ENCODE results near the gene TRIO. TPM values are rescaled to one million over a fixed set of nuclear protein-coding genes. Genes with fewer than 3 reads are reported as not detected.

The TRIO gene
- total RNA-seq, 3 donors from 2014 or later, result 4.6 to 6.6 (median 5.7) TPM

- no peak for ATAC-seq
- DNase-seq, result no peak
- peaks cover 2% of the 10 kb centered on the region for H3K36me3 Mint-ChIP-seq (ENCODE audit: insufficient read depth)
- peaks cover 5% of the 10 kb centered on the region for H3K4me1 Mint-ChIP-seq (ENCODE audit: low read depth)
- no peaks in the 10 kb centered on the region for H3K9me3 Mint-ChIP-seq
- no peak overlapping the region for H3K4me3 Mint-ChIP-seq
- no peaks in the 10 kb centered on the region for H3K27me3 Mint-ChIP-seq (ENCODE audit: low read depth)
Observed at GRCh38 chr5:14476786-14477435, 333.8 kb downstream of the TRIO start.

GRCh38 chr5:14479143-14479696 lies 336.1 kb downstream of the TRIO start:
- peaks cover 2% of the 10 kb centered on the region for H3K36me3 Mint-ChIP-seq (ENCODE audit: insufficient read depth)
- DNase-seq (no peak), ATAC-seq (peak in 1 of 2 donors; percentile 27)
- H3K4me1 Mint-ChIP-seq (ENCODE audit: low read depth), result peaks cover 5% of the 10 kb centered on the region
- H3K9me3 Mint-ChIP-seq, result no peaks in the 10 kb centered on the region
- H3K27me3 Mint-ChIP-seq (ENCODE audit: low read depth), result no peaks in the 10 kb centered on the region
- no peak overlapping the region for H3K4me3 Mint-ChIP-seq

GRCh38 chr5:14481349-14481748 lies 338.2 kb downstream of the TRIO start:
- DNase-seq, result no peak
- no peak for ATAC-seq
- Mint-ChIP-seq H3K4me3 (no peak overlapping the region), H3K9me3 (no peaks in the 10 kb centered on the region), H3K4me1 (ENCODE audit: low read depth) (peaks cover 7% of the 10 kb centered on the region), H3K36me3 (ENCODE audit: insufficient read depth) (peaks cover 2% of the 10 kb centered on the region), H3K27me3 (ENCODE audit: low read depth) (no peaks in the 10 kb centered on the region)

GRCh38 chr5:14482085-14482484 lies 338.9 kb downstream of the TRIO start:
- H3K9me3 Mint-ChIP-seq, result no peaks in the 10 kb centered on the region
- peaks cover 7% of the 10 kb centered on the region for H3K4me1 Mint-ChIP-seq (ENCODE audit: low read depth)

GRCh38 chr5:14483504-14484157 lies 340.5 kb downstream of the TRIO start:
- peaks cover 4% of the 10 kb centered on the region for H3K9me3 Mint-ChIP-seq
- H3K4me1 Mint-ChIP-seq (ENCODE audit: low read depth), result peaks cover 7% of the 10 kb centered on the region
- H3K27me3 Mint-ChIP-seq (ENCODE audit: low read depth), result no peaks in the 10 kb centered on the region
- ATAC-seq (no peak), DNase-seq (no peak)
- no peak overlapping the region for H3K4me3 Mint-ChIP-seq
- peaks cover 2% of the 10 kb centered on the region for H3K36me3 Mint-ChIP-seq (ENCODE audit: insufficient read depth)

More at GRCh38 chr5:14482085-14482484, 338.9 kb downstream of the TRIO start:
- ATAC-seq, result no peak
- no peak for DNase-seq
- Mint-ChIP-seq H3K27me3 (ENCODE audit: low read depth) (no peaks in the 10 kb centered on the region), H3K4me3 (no peak overlapping the region), H3K36me3 (ENCODE audit: insufficient read depth) (peaks cover 2% of the 10 kb centered on the region)

- Mint-ChIP-seq H3K27me3 (ENCODE audit: low read depth) (no peaks in the 10 kb centered on the region), H3K4me3 (no peak overlapping the region), H3K4me1 (ENCODE audit: low read depth) (peaks cover 2% of the 10 kb centered on the region), H3K36me3 (ENCODE audit: insufficient read depth) (no peaks in the 10 kb centered on the region), H3K9me3 (peaks cover 4% of the 10 kb centered on the region)
- DNase-seq (no peak), ATAC-seq (no peak)
Observed at GRCh38 chr5:14486486-14486885, 343.3 kb downstream of the TRIO start.

GRCh38 chr5:14486996-14487896 lies 344.1 kb downstream of the TRIO start:
- peaks cover 3% of the 10 kb centered on the region for H3K36me3 Mint-ChIP-seq (ENCODE audit: insufficient read depth)

GRCh38 chr5:14487897-14488570 lies 344.9 kb downstream of the TRIO start:
- peaks cover 2% of the 10 kb centered on the region for H3K4me1 Mint-ChIP-seq (ENCODE audit: low read depth)
- ATAC-seq, result no peak
- peaks cover 4% of the 10 kb centered on the region for H3K9me3 Mint-ChIP-seq
- H3K36me3 Mint-ChIP-seq (ENCODE audit: insufficient read depth), result peaks cover 9% of the 10 kb centered on the region
- no peak for DNase-seq
- H3K4me3 Mint-ChIP-seq, result no peak overlapping the region
- no peaks in the 10 kb centered on the region for H3K27me3 Mint-ChIP-seq (ENCODE audit: low read depth)

More at GRCh38 chr5:14486996-14487896, 344.1 kb downstream of the TRIO start:
- Mint-ChIP-seq H3K27me3 (ENCODE audit: low read depth) (no peaks in the 10 kb centered on the region), H3K9me3 (peaks cover 4% of the 10 kb centered on the region), H3K4me3 (no peak overlapping the region), H3K4me1 (ENCODE audit: low read depth) (peaks cover 2% of the 10 kb centered on the region)
- DNase-seq (no peak), ATAC-seq (no peak)

- no peak for DNase-seq
- Mint-ChIP-seq H3K36me3 (ENCODE audit: insufficient read depth) (peaks cover 9% of the 10 kb centered on the region), H3K9me3 (peaks cover 4% of the 10 kb centered on the region), H3K27me3 (ENCODE audit: low read depth) (no peaks in the 10 kb centered on the region), H3K4me1 (ENCODE audit: low read depth) (peaks cover 2% of the 10 kb centered on the region), H3K4me3 (no peak overlapping the region)
- ATAC-seq, result no peak
Observed at GRCh38 chr5:14488709-14489108, 345.6 kb downstream of the TRIO start.

- H3K4me1 Mint-ChIP-seq (ENCODE audit: low read depth), result peaks cover under 1% of the 10 kb centered on the region
- no peak for ATAC-seq
- no peak for DNase-seq
- peaks cover 4% of the 10 kb centered on the region for H3K9me3 Mint-ChIP-seq
- H3K4me3 Mint-ChIP-seq, result no peak overlapping the region
- no peaks in the 10 kb centered on the region for H3K27me3 Mint-ChIP-seq (ENCODE audit: low read depth)
- H3K36me3 Mint-ChIP-seq (ENCODE audit: insufficient read depth), result peaks cover 9% of the 10 kb centered on the region
Observed at GRCh38 chr5:14489643-14490042, 346.5 kb downstream of the TRIO start.

GRCh38 chr5:14490309-14490711 lies 347.2 kb downstream of the TRIO start:
- Mint-ChIP-seq H3K4me1 (ENCODE audit: low read depth) (no peaks in the 10 kb centered on the region), H3K9me3 (peaks cover 4% of the 10 kb centered on the region), H3K27me3 (ENCODE audit: low read depth) (no peaks in the 10 kb centered on the region), H3K4me3 (no peak overlapping the region), H3K36me3 (ENCODE audit: insufficient read depth) (peaks cover 9% of the 10 kb centered on the region)
- ATAC-seq (no peak), DNase-seq (no peak)

GRCh38 chr5:14491015-14491915 lies 348.1 kb downstream of the TRIO start:
- DNase-seq (no peak), ATAC-seq (no peak)
- H3K4me3 Mint-ChIP-seq, result no peak overlapping the region
- H3K27me3 Mint-ChIP-seq (ENCODE audit: low read depth), result no peaks in the 10 kb centered on the region
- peaks cover 4% of the 10 kb centered on the region for H3K9me3 Mint-ChIP-seq
- H3K36me3 Mint-ChIP-seq (ENCODE audit: insufficient read depth), result peaks cover 9% of the 10 kb centered on the region
- no peaks in the 10 kb centered on the region for H3K4me1 Mint-ChIP-seq (ENCODE audit: low read depth)

GRCh38 chr5:14492331-14492964 lies 349.3 kb downstream of the TRIO start:
- H3K4me1 Mint-ChIP-seq (ENCODE audit: low read depth), result no peaks in the 10 kb centered on the region

More at GRCh38 chr5:14492331-14492964, 349.3 kb downstream of the TRIO start:
- Mint-ChIP-seq H3K27me3 (ENCODE audit: low read depth) (no peaks in the 10 kb centered on the region), H3K9me3 (peaks cover 4% of the 10 kb centered on the region), H3K36me3 (ENCODE audit: insufficient read depth) (peaks cover 9% of the 10 kb centered on the region), H3K4me3 (no peak overlapping the region)
- DNase-seq, result no peak
- no peak for ATAC-seq

Data from activated T-cell treated with anti-CD3 and anti-CD28 coated beads, Interleukin-2, amount 50 U/mL, for 4 hours (primary cell).